Adrenal gland (tissue), 5 donors: ENCODE measurements around the gene GPBAR1.

Source experiments
- POLR2A ChIP-seq, 2 donors: fragments of 450-650 bp; IDR thresholded peaks; one replicate each; pipeline ENCODE4 v1.6.1; 2017; ENCODE audit warnings: antibody characterized with exemption in 2 of 2, mild to moderate bottlenecking in 2 of 2, moderate library complexity in 1 of 2
- TF ChIP-seq, protein P1 (sequence below), 6 experiments: fragments of 450-650 bp in 4 of 6; fragments of 200-600 bp in 2 of 6; sonication (generic) in 1 of 6; IDR thresholded peaks; 1 replicate in 5 of 6; 2 replicates in 1 of 6; pipeline versions ENCODE4 v1.5.1 to v1.8.0; 2016 to 2021; ENCODE audit warnings: antibody characterized with exemption in 6 of 6, mild to moderate bottlenecking in 2 of 6, moderate library complexity in 1 of 6
- donor health status: DM: no; HTN: no; CAD: no.

DNA sequence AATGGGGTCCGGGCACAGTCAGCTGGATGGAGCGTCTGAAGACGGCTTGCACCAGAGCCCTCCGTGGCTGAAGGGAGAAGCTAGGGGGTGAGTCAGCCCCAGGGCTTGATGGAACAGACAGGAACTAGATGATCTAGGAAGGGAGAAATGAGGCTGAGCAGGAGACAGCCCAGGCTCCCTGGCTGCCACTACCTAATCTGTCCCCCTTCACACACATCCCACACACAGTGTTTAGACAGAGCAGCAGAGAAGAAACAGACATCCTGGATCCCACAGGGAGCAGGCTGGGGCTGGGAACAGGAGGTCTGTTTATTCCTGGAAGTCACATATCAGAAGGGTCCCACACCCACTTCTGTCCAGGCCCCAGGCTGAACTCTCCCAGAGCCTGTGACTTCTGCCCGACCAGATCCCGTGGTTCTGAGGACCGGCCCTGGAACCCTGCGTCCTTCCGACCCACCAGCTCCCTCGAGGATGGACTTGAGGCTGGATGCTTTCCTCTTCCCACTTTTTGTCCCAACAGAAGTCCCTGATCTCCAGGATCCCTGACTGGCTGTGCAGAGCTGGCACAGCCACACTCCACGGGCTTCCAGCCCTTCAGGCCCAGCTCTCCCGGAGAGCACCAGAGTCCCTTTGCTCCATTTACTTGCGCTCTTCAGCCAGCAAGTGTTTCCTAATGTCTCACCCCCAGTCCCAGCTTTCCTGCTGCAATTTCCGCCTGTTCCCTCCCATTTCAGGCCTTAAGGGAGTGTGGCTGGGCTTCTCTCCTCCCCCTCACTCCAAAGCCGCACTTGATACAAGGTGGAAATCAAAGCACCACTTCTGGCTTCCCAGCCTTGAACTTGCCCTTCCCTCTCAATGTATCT, 1.5 kb upstream of the GPBAR1 start:
- no peak for TF ChIP-seq POLR2A (IDR thresholded peaks at IDR 0.05)
- TF ChIP-seq, protein P1, sequence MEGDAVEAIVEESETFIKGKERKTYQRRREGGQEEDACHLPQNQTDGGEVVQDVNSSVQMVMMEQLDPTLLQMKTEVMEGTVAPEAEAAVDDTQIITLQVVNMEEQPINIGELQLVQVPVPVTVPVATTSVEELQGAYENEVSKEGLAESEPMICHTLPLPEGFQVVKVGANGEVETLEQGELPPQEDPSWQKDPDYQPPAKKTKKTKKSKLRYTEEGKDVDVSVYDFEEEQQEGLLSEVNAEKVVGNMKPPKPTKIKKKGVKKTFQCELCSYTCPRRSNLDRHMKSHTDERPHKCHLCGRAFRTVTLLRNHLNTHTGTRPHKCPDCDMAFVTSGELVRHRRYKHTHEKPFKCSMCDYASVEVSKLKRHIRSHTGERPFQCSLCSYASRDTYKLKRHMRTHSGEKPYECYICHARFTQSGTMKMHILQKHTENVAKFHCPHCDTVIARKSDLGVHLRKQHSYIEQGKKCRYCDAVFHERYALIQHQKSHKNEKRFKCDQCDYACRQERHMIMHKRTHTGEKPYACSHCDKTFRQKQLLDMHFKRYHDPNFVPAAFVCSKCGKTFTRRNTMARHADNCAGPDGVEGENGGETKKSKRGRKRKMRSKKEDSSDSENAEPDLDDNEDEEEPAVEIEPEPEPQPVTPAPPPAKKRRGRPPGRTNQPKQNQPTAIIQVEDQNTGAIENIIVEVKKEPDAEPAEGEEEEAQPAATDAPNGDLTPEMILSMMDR (IDR thresholded peaks at IDR 0.05), result no peak
